Psoas muscle (tissue), 8 donors: ENCODE data around the gene UBAP2L. TPM values are rescaled to one million over a fixed set of nuclear protein-coding genes. Genes with fewer than 3 reads are reported as not detected.

Source experiments
- ATAC-seq, 4 donors: fragments of 200-7000 bp; cut with Tn5 transposase; one replicate each; pipeline ENCODE4 v1.9.1; 2020; ENCODE audit warnings: moderate library complexity in 3 of 4, mild to moderate bottlenecking in 2 of 4
- DNase-seq, 2 donors: peaks; one replicate each; pipeline ENCODE4 v3.0.0-alpha.2; 2020
- H3K27ac ChIP-seq: fragments of 200-600 bp; one replicate; pipeline ENCODE4 v1.8.0; 2022
- H3K27me3 ChIP-seq, 3 donors: fragments of 200-600 bp in 1 of 3; one replicate each; pipeline versions ENCODE4 v1.6.1 to v1.8.0; 2013 to 2022; ENCODE audit warnings: low read length in 2 of 3, mild to moderate bottlenecking in 2 of 3, moderate library complexity in 1 of 3; ENCODE audit not compliant: insufficient read depth in 3 of 3
- H3K36me3 ChIP-seq, 2 donors: fragments of 200-600 bp in 1 of 2; one replicate each; pipeline versions ENCODE4 v1.6.1 to v1.8.0; 2013 to 2022; ENCODE audit warnings: low read depth in 1 of 2, mild to moderate bottlenecking in 1 of 2, moderate library complexity in 1 of 2; ENCODE audit not compliant: insufficient read depth in 1 of 2
- H3K4me1 ChIP-seq: fragments of 200-600 bp; one replicate; pipeline ENCODE4 v1.8.0; 2022
- H3K4me3 ChIP-seq: fragments of 200-600 bp; one replicate; pipeline ENCODE4 v1.8.0; 2022; ENCODE audit warnings: mild to moderate bottlenecking
- H3K9me3 ChIP-seq: fragments of 200-600 bp; one replicate; pipeline ENCODE4 v1.8.0; 2022
- WGBS, 3 donors: extraction: QIAGEN DNeasy Blood & Tissue Kit; methylation state at CpG; one replicate each; pipeline versions ENCODE4 v1.1.6 to v1.1.7; 2013; 5-methylcytosine and 5-hydroxymethylcytosine counted together
- intact Hi-C, 2 donors: fragments of 100-400 bp; cut with DNase I; formaldehyde crosslinking; loops; one replicate each; pipeline versions ENCODE4 v1.11.0 to v1.14.2; 2022
- polyA plus RNA-seq, 3 donors: library from polyadenylated mRNA; stranded (reverse); fragments of 200-250 nt; gene quantifications; one replicate each; pipeline ENCODE4 v1.2.3, GENCODE V29; 2013
- total RNA-seq, 4 donors: library from RNA; stranded (reverse); fragmentation: NEBNext Ultra II Directional in 2 of 4; extraction: Animal tissue kit (Norgen Biotek cat#: 25700) in 2 of 4; gene quantifications; one replicate each; pipeline versions ENCODE4 v1.2.1 to v1.2.4, GENCODE V29; 2021 to 2023
- TF ChIP-seq, protein P1 (sequence below): fragments of 200-600 bp; IDR thresholded peaks from one replicate; pipeline ENCODE4 v1.8.0; 2022; ENCODE audit warnings: antibody characterized with exemption
- donor health status: healthy with polysubstance abuse.
- donor health status: DM: no; HTN: no; CAD: no; lungs with moderate emphysema.
- donor health status: Bipolar disorder and iron deficiency.
- donor health status: healthy.
- donor health status: DM: yes; HTN: yes; CAD: no.
- donor health status: DM: no; HTN: no; CAD: no.
- donor health status: DM: no; HTN: no; CAD: no.
- donor health status: DM: yes; HTN: yes; CAD: no.

UBAP2L gene
- total and polyA plus RNA-seq, 7 donors = 45.8 to 121 (median 84.6) TPM

DNA sequence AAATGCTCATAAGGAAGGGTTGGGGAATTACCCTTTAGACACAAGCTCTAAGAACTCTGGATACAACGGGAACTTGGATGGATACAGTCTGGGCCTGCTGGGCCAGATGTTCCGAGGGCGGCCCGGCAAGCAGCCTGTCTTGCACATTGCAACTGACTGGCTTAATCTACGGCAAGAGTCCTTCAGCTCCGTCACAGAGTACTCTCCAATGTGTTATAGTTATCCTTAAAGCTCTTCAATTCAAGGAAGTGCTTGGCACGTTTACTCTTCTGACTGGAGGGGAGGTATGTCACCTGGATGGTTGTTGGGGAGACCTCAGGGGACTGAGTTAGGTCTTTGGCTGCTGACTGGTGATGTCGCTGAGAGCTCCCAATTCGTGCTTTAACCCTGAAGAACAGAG, 13.5 kb upstream of the UBAP2L start:
- TF ChIP-seq, protein P1, sequence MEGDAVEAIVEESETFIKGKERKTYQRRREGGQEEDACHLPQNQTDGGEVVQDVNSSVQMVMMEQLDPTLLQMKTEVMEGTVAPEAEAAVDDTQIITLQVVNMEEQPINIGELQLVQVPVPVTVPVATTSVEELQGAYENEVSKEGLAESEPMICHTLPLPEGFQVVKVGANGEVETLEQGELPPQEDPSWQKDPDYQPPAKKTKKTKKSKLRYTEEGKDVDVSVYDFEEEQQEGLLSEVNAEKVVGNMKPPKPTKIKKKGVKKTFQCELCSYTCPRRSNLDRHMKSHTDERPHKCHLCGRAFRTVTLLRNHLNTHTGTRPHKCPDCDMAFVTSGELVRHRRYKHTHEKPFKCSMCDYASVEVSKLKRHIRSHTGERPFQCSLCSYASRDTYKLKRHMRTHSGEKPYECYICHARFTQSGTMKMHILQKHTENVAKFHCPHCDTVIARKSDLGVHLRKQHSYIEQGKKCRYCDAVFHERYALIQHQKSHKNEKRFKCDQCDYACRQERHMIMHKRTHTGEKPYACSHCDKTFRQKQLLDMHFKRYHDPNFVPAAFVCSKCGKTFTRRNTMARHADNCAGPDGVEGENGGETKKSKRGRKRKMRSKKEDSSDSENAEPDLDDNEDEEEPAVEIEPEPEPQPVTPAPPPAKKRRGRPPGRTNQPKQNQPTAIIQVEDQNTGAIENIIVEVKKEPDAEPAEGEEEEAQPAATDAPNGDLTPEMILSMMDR = no peak
- no peaks in the 10 kb centered on the region for H3K9me3 ChIP-seq
- DNase-seq (no peak), ATAC-seq (no peak)
- H3K4me1 ChIP-seq = peaks cover 7% of the 10 kb centered on the region
- no peak overlapping the region for H3K27ac ChIP-seq
- H3K4me3 ChIP-seq = no peak overlapping the region
- H3K27me3 ChIP-seq = no peaks in the 10 kb centered on the region
- WGBS, 3 donors = 75 to 84% (median 78%) methylated on average over 9 of the region's 9 CpGs
- intact Hi-C loops = loop anchor here in 1 of 2 donors (10.0 kb wide), 1 partner anchor 58 kb away; no protein-coding TSS in a partner anchor
- H3K36me3 ChIP-seq = peaks cover 17 to 73% of the 10 kb centered on the region in 2 donors

DNA sequence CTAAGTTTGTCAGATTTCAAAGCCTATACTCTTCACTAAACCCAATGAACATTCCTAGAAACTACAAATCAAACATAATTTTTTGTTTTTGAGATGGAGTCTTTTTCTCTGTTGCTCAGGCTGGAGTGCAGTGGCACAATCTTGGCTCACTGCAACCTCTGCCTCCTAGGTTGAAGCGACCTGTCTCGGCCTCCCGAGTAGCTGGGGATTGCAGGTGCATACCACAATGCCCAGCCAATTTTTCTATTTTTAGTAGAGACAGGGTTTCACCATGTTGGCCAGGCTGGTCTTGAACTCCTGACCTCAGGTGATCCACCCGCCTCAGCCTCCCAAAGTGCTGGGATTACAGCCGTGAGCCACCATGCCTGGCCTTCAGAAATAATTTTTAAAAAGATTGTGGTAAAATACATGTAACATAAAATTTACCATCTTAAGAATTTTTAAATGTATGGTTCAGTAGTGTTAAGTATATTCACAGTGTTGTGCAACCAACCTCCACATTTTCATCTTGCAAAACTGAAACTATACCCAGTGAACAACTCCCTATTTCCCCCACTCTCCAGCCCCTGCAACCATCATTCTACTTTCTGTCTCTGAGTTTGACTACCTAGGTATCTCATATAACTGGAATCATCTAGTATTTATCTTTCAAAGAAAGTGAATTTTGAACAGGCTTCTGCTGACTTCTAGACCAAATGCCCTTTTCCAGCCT, 11.9 kb upstream of the UBAP2L start:
- DNase-seq (no peak), ATAC-seq (peak; percentile 51 to 69 (median 55))
- Histone ChIP-seq H3K4me3 (no peak overlapping the region), H3K36me3 (peaks cover 20 to 89% of the 10 kb centered on the region in 2 donors), H3K4me1 (peaks cover 7% of the 10 kb centered on the region), H3K27me3 (no peaks in the 10 kb centered on the region), H3K27ac (peak overlapping the region; percentile 50), H3K9me3 (no peaks in the 10 kb centered on the region)
- TF ChIP-seq, protein P1 = no peak
- WGBS, 3 donors = 26 to 53% (median 37%) methylated on average over 5 of the region's 5 CpGs
- intact Hi-C loops = loop anchor here in 1 of 2 donors (10.0 kb wide), 1 partner anchor 56 kb away; no protein-coding TSS in a partner anchor

DNA sequence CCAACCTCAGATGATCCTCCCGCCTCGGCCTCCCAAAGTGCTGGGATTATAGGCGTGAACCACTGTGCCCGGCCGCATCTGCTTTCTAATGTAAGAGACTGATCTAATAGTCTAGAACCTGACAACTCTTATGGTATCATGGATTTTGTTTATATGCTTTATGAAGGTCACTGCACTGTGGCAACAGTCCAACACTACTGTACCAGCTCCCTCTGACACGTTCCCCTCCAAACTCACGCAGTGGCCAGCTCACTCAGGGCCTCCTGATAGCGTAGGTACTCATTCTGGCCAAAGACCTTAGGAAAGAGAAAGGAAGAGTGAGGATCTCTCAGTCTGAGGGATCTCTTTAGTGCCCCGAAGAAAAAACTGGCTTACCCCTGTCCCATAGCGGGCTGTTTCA, 8.7 kb upstream of the UBAP2L start:
- Histone ChIP-seq H3K4me3 (no peak overlapping the region), H3K36me3 (peaks cover 15 to 83% of the 10 kb centered on the region in 2 donors), H3K4me1 (peaks cover 7% of the 10 kb centered on the region), H3K27ac (no peak overlapping the region), H3K9me3 (no peaks in the 10 kb centered on the region), H3K27me3 (no peaks in the 10 kb centered on the region)
- TF ChIP-seq, protein P1 = no peak
- WGBS, 3 donors = 82 to 92% (median 85%) methylated on average over 10 of the region's 10 CpGs
- intact Hi-C loops = no loop called here
- no peak for DNase-seq
- no peak for ATAC-seq

DNA sequence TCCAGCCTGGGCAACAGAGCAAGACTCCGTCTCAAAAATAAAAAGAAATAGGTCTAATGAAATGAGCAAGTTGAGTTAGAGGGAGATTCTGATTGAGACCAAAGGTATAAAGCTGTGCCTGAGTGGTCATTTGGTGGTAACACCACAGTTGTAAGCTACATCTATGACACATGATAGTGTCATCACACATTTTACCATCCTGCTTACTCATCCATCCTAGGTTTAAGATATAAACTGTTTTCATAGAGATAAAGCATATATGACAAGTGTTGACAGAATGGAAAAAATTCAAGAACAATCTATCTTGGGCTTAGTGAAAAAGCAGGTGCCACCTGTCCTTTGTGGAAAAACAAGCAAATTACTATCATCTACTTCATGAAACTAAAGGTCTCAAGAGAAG, 7.5 kb upstream of the UBAP2L start:
- intact Hi-C loops = no loop called here
- no peaks in the 10 kb centered on the region for H3K9me3 ChIP-seq
- peaks cover 18% of the 10 kb centered on the region for H3K4me1 ChIP-seq
- no peak overlapping the region for H3K27ac ChIP-seq
- H3K27me3 ChIP-seq = no peaks in the 10 kb centered on the region
- no peak overlapping the region for H3K4me3 ChIP-seq
- TF ChIP-seq, protein P1 = no peak
- no peak for DNase-seq
- no peak for ATAC-seq
- peaks cover 18 to 83% of the 10 kb centered on the region in 2 donors for H3K36me3 ChIP-seq
- WGBS, 3 donors = 92 to 96% (median 95%) methylated on average over 1 of the region's 1 CpG
